SK-N-MC (cell line): ENCODE data around the gene PDE6A.

ENCODE experiments used
- DNase-seq: peaks from one replicate; pipeline ENCODE4 v3.0.0-alpha.2; 2011; ENCODE audit warnings: low read depth, low spot score
- H3K27ac ChIP-seq: fragments of 200-600 bp; sonication (generic); 2 replicates; pipeline ENCODE4 v1.5.1; 2016; ENCODE audit warnings: mixed run types
- H3K36me3 ChIP-seq: fragments of 200-600 bp; sonication (generic); 2 replicates; pipeline ENCODE4 v1.6.1; 2017; ENCODE audit warnings: antibody characterized with exemption, low read length, mixed read lengths; ENCODE audit not compliant: insufficient read depth
- H3K4me3 ChIP-seq: fragments of 200-600 bp; sonication (generic); 2 replicates; pipeline ENCODE4 v1.5.1; 2016
- H3K9ac ChIP-seq: fragments of 200-600 bp; sonication (generic); 2 replicates; pipeline ENCODE4 v1.8.0; 2017; ENCODE audit warnings: mixed run types, mixed read lengths; ENCODE audit not compliant: insufficient read length
- H3K9me3 ChIP-seq: fragments of 200-600 bp; sonication (generic); 2 replicates; pipeline ENCODE4 v1.6.1; 2017; ENCODE audit warnings: low read depth, mild to moderate bottlenecking, antibody characterized with exemption, low read length, moderate library complexity, mixed read lengths
- EZH2 ChIP-seq: fragments of 200-600 bp; sonication (generic); IDR thresholded peaks from one replicate; pipeline ENCODE4 v1.6.1; 2017; ENCODE audit warnings: antibody characterized with exemption
- FOXP2 ChIP-seq: optimal IDR thresholded peaks from 2 replicates; pipeline ENCODE3; 2011; ENCODE audit warnings: mild to moderate bottlenecking, moderate library complexity; ENCODE audit not compliant: insufficient read depth; ENCODE audit errors: extremely low read length, control extremely low read depth
- POLR2AphosphoS5 ChIP-seq: IDR thresholded peaks from 2 replicates; pipeline ENCODE4 v1.6.1; 2012; ENCODE audit warnings: mild to moderate bottlenecking, low read depth, low read length, borderline replicate concordance

PDE6A gene

DNA sequence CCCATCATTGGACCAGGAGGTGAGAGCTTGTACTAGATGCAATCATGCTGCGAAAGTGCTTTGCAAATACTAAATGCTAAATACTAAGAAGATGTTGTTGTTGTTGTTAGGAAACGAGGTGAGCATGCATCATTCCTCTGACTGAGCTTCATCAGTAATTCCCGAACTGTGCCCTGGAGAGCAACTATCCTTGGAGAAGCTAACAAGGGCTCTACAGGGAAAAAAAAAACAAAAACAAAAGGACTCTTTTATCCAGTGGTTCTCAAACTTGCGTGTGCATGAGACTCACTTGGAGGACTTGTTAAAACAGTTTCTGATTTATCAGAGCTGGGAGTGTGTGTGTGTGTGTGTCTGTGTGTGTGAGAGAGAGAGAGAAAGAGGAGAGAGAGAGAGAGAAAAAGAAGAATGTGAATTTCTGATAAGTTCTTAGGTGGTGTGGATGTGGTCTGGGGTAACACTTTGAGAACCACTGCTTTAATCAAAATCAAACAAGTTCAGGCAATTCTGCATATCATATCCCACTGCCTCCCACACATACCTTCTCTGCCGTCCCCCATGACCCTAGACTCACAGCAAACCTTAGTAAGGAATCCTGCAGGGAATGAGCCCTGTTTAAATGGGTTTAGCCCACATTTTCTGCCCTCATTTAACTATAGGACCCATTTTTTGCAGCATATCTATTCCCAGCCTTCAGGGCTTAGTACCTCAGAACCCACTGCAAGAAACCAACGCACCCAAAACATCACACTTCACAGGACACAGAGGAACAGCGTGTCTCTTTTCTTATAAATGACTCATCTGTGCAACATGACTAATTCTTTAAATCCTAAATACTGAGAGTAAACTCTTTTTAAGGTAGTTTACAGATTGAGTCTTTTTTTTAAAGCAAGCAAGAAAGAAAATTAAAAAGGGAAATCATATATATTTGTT lies 48.9 kb downstream of the PDE6A start:
- Histone ChIP-seq H3K9me3 (no peaks in the 10 kb centered on the region), H3K9ac (no peak overlapping the region), H3K4me3 (no peak overlapping the region), H3K27ac (no peak overlapping the region), H3K36me3 (no peaks in the 10 kb centered on the region)
- TF ChIP-seq FOXP2: no peak
- no peak for TF ChIP-seq POLR2AphosphoS5
- TF ChIP-seq EZH2: no peak
- DNase-seq: no peak

DNA sequence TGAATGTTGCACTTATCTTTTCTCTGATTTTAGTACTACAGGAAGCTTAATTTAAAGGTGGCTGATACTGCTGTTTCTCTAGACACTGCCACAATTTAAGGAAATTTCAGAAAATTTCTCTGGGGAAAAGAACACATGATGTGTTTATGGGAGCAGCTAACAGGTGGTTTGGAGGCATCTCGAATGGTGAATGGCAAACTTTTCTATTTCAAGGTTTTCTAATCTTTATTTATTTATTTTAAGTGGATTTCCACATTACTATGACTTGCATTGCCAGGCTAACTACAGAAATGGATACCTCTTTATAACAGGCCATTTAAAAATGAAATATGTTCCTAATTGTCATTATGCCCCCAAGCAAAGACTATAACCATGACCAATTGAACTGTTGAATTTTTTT lies 50.4 kb downstream of the PDE6A start:
- no peak for DNase-seq
- H3K27ac ChIP-seq: no peak overlapping the region

DNA sequence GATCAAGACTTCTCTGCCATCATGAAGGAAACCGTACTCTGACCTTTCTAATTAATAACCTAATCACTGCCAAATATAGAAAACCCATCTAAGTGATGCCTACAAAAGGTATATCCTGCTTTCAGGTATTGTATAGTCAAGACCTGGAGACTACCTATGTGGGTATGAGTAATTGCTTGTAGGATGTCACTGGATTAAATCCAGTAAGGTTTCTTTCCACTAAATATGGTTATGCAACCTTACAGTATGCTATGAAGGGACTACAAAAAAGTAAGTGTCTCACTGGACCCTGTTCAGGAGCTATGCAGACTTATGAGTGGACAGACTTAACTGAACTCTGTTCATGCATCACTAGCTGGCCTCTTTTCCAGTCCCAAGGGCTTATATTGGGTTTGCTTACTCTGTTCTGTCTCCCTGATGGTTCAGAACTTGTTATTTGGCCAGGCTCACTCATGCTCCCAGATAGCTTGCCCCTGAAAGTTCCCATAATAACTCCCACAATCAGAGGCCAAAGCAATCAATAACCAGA lies 51.1 kb downstream of the PDE6A start:
- H3K9ac ChIP-seq: no peak overlapping the region
- H3K4me3 ChIP-seq: no peak overlapping the region
- no peak for TF ChIP-seq FOXP2
- no peak for TF ChIP-seq EZH2
- no peak for TF ChIP-seq POLR2AphosphoS5
- no peaks in the 10 kb centered on the region for H3K36me3 ChIP-seq
- H3K27ac ChIP-seq: no peak overlapping the region
- no peak for DNase-seq
- no peaks in the 10 kb centered on the region for H3K9me3 ChIP-seq

More for the DNA sequence above, 50.4 kb downstream of the PDE6A start:
- no peak overlapping the region for H3K4me3 ChIP-seq
- H3K36me3 ChIP-seq: no peaks in the 10 kb centered on the region
- no peak overlapping the region for H3K9ac ChIP-seq
- H3K9me3 ChIP-seq: no peaks in the 10 kb centered on the region
- TF ChIP-seq EZH2 (no peak), FOXP2 (no peak), POLR2AphosphoS5 (no peak)

DNA sequence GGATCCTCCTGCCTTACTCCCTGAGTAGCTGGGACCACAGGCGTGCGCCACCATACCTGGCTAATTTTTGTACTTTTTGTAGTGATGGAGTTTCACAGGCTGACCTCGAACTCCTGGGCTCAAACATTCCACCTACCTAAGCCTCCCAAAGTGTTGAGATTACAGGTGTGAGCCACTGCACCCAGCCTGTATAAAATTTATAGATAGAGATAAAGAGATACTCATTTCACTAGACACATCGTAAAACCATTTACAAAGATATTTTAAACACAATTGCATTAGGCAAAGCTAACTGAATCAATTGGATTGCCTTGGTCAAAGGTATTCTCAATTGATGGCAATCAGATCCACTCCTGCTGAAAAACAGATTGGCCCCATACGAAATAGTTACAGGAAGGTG lies 52.0 kb downstream of the PDE6A start:
- DNase-seq: no peak
- Histone ChIP-seq H3K27ac (no peak overlapping the region), H3K9me3 (no peaks in the 10 kb centered on the region), H3K9ac (no peak overlapping the region), H3K36me3 (no peaks in the 10 kb centered on the region), H3K4me3 (no peak overlapping the region)
- TF ChIP-seq EZH2: no peak
- TF ChIP-seq FOXP2: no peak
- no peak for TF ChIP-seq POLR2AphosphoS5

DNA sequence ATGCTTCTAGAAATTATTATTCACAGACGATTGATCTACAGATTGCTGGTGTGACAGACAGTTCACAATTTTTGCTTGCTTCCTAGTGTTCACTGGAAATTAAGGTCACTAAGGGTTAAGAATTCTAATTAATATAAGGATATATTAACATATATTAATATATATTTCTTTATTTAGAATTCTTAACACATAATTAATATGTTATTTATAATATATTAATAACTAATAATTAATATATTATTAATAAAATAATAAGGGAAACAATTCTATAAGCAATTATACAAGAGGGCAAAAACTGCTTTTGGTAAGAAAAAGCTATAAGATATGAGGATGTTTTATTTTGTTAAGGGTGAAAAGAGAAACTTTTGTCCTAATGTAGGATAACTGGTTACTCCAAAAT lies 56.3 kb downstream of the PDE6A start:
- H3K9me3 ChIP-seq: no peaks in the 10 kb centered on the region
- DNase-seq: no peak
- no peak overlapping the region for H3K4me3 ChIP-seq
- no peak overlapping the region for H3K9ac ChIP-seq
- TF ChIP-seq FOXP2 (no peak), EZH2 (no peak), POLR2AphosphoS5 (no peak)
- no peaks in the 10 kb centered on the region for H3K36me3 ChIP-seq
- no peak overlapping the region for H3K27ac ChIP-seq

DNA sequence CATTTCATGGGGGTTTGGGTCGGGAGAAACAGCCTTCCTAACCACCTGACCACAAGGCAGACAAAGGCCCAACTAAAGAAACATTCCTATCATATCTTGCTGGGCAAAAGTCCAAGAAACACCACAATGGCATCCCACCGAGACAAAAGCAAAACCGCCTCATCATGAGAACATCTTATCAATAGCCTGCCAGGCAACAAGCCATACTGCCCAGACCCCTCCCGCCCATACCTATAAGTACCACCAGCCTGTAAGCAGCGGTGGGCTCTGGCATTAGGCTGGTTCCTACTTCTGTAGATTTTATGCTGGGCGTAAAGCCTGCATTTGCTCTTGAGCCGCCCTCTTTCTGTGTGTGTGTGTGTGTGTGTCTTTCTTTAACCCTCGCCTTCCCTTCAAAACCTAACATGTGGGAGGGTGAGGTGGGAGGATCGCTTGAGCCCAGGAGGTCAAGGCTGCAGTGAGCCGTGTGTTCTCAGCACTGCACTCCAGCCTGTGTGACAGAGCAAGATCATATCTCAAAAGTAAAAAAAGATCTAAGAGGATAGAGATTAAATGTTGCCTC lies 56.9 kb downstream of the PDE6A start:
- DNase-seq: no peak
- TF ChIP-seq POLR2AphosphoS5 (no peak), EZH2 (no peak), FOXP2 (no peak)
- Histone ChIP-seq H3K9me3 (no peaks in the 10 kb centered on the region), H3K4me3 (no peak overlapping the region), H3K27ac (no peak overlapping the region), H3K9ac (no peak overlapping the region), H3K36me3 (no peaks in the 10 kb centered on the region)

DNA sequence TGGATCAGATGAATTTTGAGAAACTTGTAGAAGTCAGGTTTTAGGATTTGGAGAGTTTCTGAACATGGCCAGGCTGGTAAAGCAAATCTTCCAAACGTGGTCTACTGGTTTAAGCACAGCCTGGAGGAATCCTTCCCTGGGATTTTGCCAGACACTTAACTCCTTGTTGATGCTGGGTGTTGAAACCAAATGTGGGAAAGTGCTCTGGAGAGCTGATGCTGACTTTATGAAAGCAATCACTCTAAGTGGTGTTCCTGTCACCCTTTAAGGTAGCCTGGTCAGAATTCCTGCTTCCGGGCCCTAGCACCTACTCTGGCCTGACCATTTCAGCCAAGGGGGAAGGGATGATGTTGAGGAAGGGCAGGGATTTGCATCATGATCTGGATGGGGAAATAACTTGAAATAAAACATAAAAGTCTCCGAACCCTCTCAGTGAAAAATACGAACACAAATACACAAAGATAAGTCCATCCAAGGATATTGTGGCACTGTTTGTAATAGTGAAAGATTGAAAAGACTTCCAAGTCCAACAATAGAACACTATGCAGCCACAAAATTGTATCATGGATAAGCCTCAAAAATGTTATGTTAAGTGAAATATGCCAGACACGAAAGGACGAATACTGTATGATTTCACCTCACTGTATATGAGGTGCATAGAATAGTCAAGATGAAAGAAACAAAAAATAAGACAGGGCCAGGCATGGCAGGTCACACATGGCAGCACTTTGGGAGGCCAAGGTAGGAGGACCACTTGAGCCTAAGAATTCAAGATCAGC lies 57.7 kb downstream of the PDE6A start:
- Histone ChIP-seq H3K36me3 (no peaks in the 10 kb centered on the region), H3K27ac (no peak overlapping the region), H3K9ac (no peak overlapping the region), H3K4me3 (no peak overlapping the region), H3K9me3 (no peaks in the 10 kb centered on the region)
- no peak for DNase-seq
- TF ChIP-seq EZH2 (no peak), FOXP2 (no peak), POLR2AphosphoS5 (no peak)

DNA sequence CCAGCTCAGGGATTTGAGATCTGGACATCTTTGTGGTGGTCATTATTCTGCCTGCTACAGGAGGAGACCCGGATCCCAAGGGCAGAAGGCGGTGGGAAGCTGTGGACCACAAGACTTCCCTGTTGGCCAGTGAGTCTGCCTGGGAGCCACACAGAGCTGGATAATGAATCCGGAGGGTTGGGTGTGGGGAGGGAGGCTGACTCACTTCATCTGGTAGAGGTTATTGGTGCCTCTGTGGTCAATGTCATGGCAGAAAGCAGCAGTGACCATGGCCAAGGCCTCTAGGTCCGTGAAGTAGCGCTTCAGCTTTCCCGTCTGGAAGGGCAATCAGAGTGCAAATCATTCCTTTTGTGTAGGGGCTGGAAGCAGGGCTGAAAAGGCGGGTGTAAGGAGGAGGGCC lies 58.5 kb downstream of the PDE6A start:
- H3K27ac ChIP-seq: no peak overlapping the region
- no peak for DNase-seq
- TF ChIP-seq EZH2 (no peak), POLR2AphosphoS5 (no peak), FOXP2 (no peak)

More for the DNA sequence above, 58.5 kb downstream of the PDE6A start:
- Histone ChIP-seq H3K36me3 (no peaks in the 10 kb centered on the region), H3K9ac (no peak overlapping the region), H3K9me3 (no peaks in the 10 kb centered on the region), H3K4me3 (no peak overlapping the region)
